H9 (cell line): Measurements from ENCODE around the gene TMEM145. TPM values are rescaled to one million over a fixed set of nuclear protein-coding genes. Genes with fewer than 3 reads are reported as not detected.

Experiments used
- DNase-seq: peaks from one replicate; pipeline ENCODE4 v3.0.0-alpha.2; 2017
- H2AFZ ChIP-seq: one replicate; pipeline ENCODE4 v1.6.1; 2013; ENCODE audit warnings: mild to moderate bottlenecking, low read length, control low read depth, moderate library complexity
- H2AK5ac ChIP-seq: 2 replicates; pipeline ENCODE4 v1.6.1; 2013; ENCODE audit warnings: low read length, control low read depth, mixed read lengths; ENCODE audit not compliant: insufficient read length
- H2BK120ac ChIP-seq: one replicate; pipeline ENCODE4 v1.6.1; 2013; ENCODE audit warnings: low read depth, mild to moderate bottlenecking, low read length, control low read depth, inconsistent platforms; ENCODE audit not compliant: poor library complexity, severe bottlenecking
- H2BK12ac ChIP-seq: 2 replicates; pipeline ENCODE4 v1.6.1; 2013; ENCODE audit warnings: low read length, control low read depth, mixed read lengths, low read depth; ENCODE audit not compliant: insufficient read length
- H2BK15ac ChIP-seq: 2 replicates; pipeline ENCODE4 v1.6.1; 2013; ENCODE audit warnings: low read depth, low read length, control low read depth
- H2BK20ac ChIP-seq: one replicate; pipeline ENCODE4 v1.6.1; 2013; ENCODE audit warnings: low read depth, mild to moderate bottlenecking, low read length, control low read depth, inconsistent platforms; ENCODE audit not compliant: poor library complexity, severe bottlenecking
- H2BK5ac ChIP-seq: 2 replicates; pipeline ENCODE4 v1.6.1; 2013; ENCODE audit warnings: low read length, control low read depth, mixed read lengths; ENCODE audit not compliant: insufficient read length
- H3K14ac ChIP-seq: 2 replicates; pipeline ENCODE4 v1.6.1; 2013; ENCODE audit warnings: low read length, control low read depth; ENCODE audit not compliant: insufficient read depth
- H3K18ac ChIP-seq: 2 replicates; pipeline ENCODE4 v1.6.1; 2013; ENCODE audit warnings: low read depth, mild to moderate bottlenecking, mixed read lengths, low read length, control low read depth; ENCODE audit not compliant: insufficient read length
- H3K23ac ChIP-seq: 2 replicates; pipeline ENCODE4 v1.6.1; 2013; ENCODE audit warnings: low read length, control low read depth, mixed read lengths, low read depth; ENCODE audit not compliant: insufficient read length
- H3K23me2 ChIP-seq: 2 replicates; pipeline ENCODE4 v1.6.1; 2013; ENCODE audit warnings: low read depth, mild to moderate bottlenecking, mixed read lengths, low read length, control low read depth; ENCODE audit not compliant: insufficient read length, poor library complexity, severe bottlenecking
- H3K27ac ChIP-seq: 2 replicates; pipeline ENCODE4 v1.5.1; 2013; ENCODE audit warnings: low read length, control low read depth, mixed read lengths, low read depth; ENCODE audit not compliant: insufficient read length
- H3K27me3 ChIP-seq: 2 replicates; pipeline ENCODE4 v1.6.1; 2013; ENCODE audit warnings: low read length, control low read depth, inconsistent platforms; ENCODE audit not compliant: insufficient read depth
- H3K4ac ChIP-seq: 2 replicates; pipeline ENCODE4 v1.6.1; 2013; ENCODE audit warnings: low read depth, mild to moderate bottlenecking, control low read depth, inconsistent platforms, low read length, moderate library complexity
- H3K4me1 ChIP-seq: 2 replicates; pipeline ENCODE4 v1.6.1; 2013; ENCODE audit warnings: low read length, control low read depth, inconsistent platforms; ENCODE audit not compliant: insufficient read depth
- H3K4me2 ChIP-seq: 2 replicates; pipeline ENCODE4 v1.6.1; 2013; ENCODE audit warnings: low read length, control low read depth, mixed read lengths; ENCODE audit not compliant: insufficient read length, insufficient read depth
- H3K56ac ChIP-seq: 2 replicates; pipeline ENCODE4 v1.6.1; 2013; ENCODE audit warnings: low read depth, mild to moderate bottlenecking, mixed read lengths, low read length, control low read depth; ENCODE audit not compliant: insufficient read length
- H3K79me1 ChIP-seq: 2 replicates; pipeline ENCODE4 v1.6.1; 2013; ENCODE audit warnings: low read depth, mild to moderate bottlenecking, moderate library complexity, low read length, control low read depth, inconsistent platforms; ENCODE audit not compliant: insufficient read depth, poor library complexity, severe bottlenecking
- H3K79me2 ChIP-seq: 2 replicates; pipeline ENCODE4 v1.6.1; 2013; ENCODE audit warnings: low read length, control low read depth, inconsistent platforms; ENCODE audit not compliant: insufficient read depth
- H3K9ac ChIP-seq: 2 replicates; pipeline ENCODE4 v1.6.1; 2013; ENCODE audit warnings: low read length, control low read depth, mixed read lengths; ENCODE audit not compliant: insufficient read length; ENCODE audit errors: extremely low read depth
- H3K9me3 ChIP-seq: one replicate; pipeline ENCODE4 v1.6.1; 2013; ENCODE audit warnings: low read depth, low read length, inconsistent platforms; ENCODE audit not compliant: control insufficient read depth
- H3T11ph ChIP-seq: one replicate; pipeline ENCODE4 v1.6.1; 2013; ENCODE audit warnings: mild to moderate bottlenecking, low read length, control low read depth, inconsistent platforms
- H4K20me1 ChIP-seq: one replicate; pipeline ENCODE4 v1.6.1; 2013; ENCODE audit not compliant: control insufficient read depth, insufficient read length, insufficient read depth
- H4K5ac ChIP-seq: 2 replicates; pipeline ENCODE4 v1.6.1; 2013; ENCODE audit warnings: low read depth, mild to moderate bottlenecking, mixed read lengths, low read length, control low read depth; ENCODE audit not compliant: insufficient read length
- H4K8ac ChIP-seq: replicated peaks from 2 replicates; pipeline ENCODE4 v1.6.1; 2013; ENCODE audit warnings: low read length, control low read depth, mixed read lengths, low read depth; ENCODE audit not compliant: insufficient read length
- H4K91ac ChIP-seq: 2 replicates; pipeline ENCODE4 v1.6.1; 2013; ENCODE audit warnings: low read depth, mild to moderate bottlenecking, moderate library complexity, mixed read lengths, low read length, control low read depth; ENCODE audit not compliant: insufficient read length
- H3K27ac Mint-ChIP-seq, 3 experiments: 2 replicates in 2 of 3; 3 replicates in 1 of 3; pipeline ENCODE4 v1.8.0; 2020 to 2021; ENCODE audit warnings: mixed read lengths in 3 of 3, mild to moderate bottlenecking in 1 of 3, moderate library complexity in 1 of 3
- H3K27me3 Mint-ChIP-seq: 2 replicates; pipeline ENCODE4 v1.8.0; 2021; ENCODE audit warnings: low read depth, mild to moderate bottlenecking, moderate library complexity, mixed read lengths
- H3K36me3 Mint-ChIP-seq, 3 experiments: 2 replicates in 2 of 3; 3 replicates in 1 of 3; pipeline ENCODE4 v1.8.0; 2020 to 2021; ENCODE audit warnings: low read depth in 3 of 3, mixed read lengths in 3 of 3; ENCODE audit not compliant: insufficient read depth in 1 of 3
- H3K4me1 Mint-ChIP-seq, 2 experiments: 2 replicates each; pipeline ENCODE4 v1.8.0; 2020; ENCODE audit warnings: mixed read lengths in 2 of 2
- H3K4me3 Mint-ChIP-seq, 2 experiments: 2 replicates in 1 of 2; 3 replicates in 1 of 2; pipeline ENCODE4 v1.8.0; 2020 to 2021; ENCODE audit warnings: mild to moderate bottlenecking in 2 of 2, mixed read lengths in 2 of 2, moderate library complexity in 1 of 2
- H3K9me3 Mint-ChIP-seq, 2 experiments: 2 replicates in 1 of 2; 3 replicates in 1 of 2; pipeline ENCODE4 v1.8.0; 2020; ENCODE audit warnings: mild to moderate bottlenecking in 2 of 2, mixed read lengths in 2 of 2, moderate library complexity in 1 of 2
- CTCF ChIP-seq: fragments of 200-600 bp; sonication (generic); conservative IDR thresholded peaks from 3 replicates; pipeline ENCODE4 v1.8.0; 2021; ENCODE audit warnings: antibody characterized with exemption, mild to moderate bottlenecking
- WGBS: extraction: QIAGEN DNeasy Blood & Tissue Kit; methylation state at CpG from one replicate; pipeline ENCODE4 v1.1.7; 2013; ENCODE audit warnings: missing lambda C conversion rate, low lambda C conversion rate, mixed read lengths; ENCODE audit not compliant: insufficient read length; ENCODE audit errors: extremely low coverage; 5-methylcytosine and 5-hydroxymethylcytosine counted together
- total RNA-seq: library from RNA; stranded (reverse); gene quantifications from 2 replicates; pipeline ENCODE4 v1.2.1, GENCODE V29; 2021

Gene TMEM145
- total RNA-seq, 1 experiment from 2014 or later, result 4.5 TPM

- no peaks in the 10 kb centered on the region for H3K27me3 ChIP-seq
- no peak overlapping the region for H2BK5ac ChIP-seq
- no peak overlapping the region for H2AK5ac ChIP-seq
- no peak overlapping the region for H4K91ac ChIP-seq
- H2BK12ac ChIP-seq, result no peak overlapping the region
- no peak for TF ChIP-seq CTCF
- no peak overlapping the region for H3K18ac ChIP-seq
- no peaks in the 10 kb centered on the region for H3K79me1 ChIP-seq
- no peak overlapping the region for H3K27ac ChIP-seq
- Mint-ChIP-seq H3K36me3 (peaks cover 14 to 74% (median 62%) of the 10 kb centered on the region in 3 experiments; a peak in 6 of 7 replicates), H3K4me3 (no peak overlapping the region), H3K4me1 (peaks cover 3 to 39% of the 10 kb centered on the region in 2 experiments), H3K27ac (peak overlapping the region in 2 of 3 experiments; percentile 8 to 30; a peak in 2 of 7 replicates), H3K9me3 (no peaks in the 10 kb centered on the region), H3K27me3 (no peaks in the 10 kb centered on the region)
- H2BK20ac ChIP-seq, result no peak overlapping the region
- no peak overlapping the region for H3T11ph ChIP-seq
- H3K9me3 ChIP-seq, result no peaks in the 10 kb centered on the region
- no peak for DNase-seq
- no peak overlapping the region for H4K8ac ChIP-seq
- H2BK15ac ChIP-seq, result no peak overlapping the region
- H4K5ac ChIP-seq, result no peak overlapping the region
- H3K14ac ChIP-seq, result no peak overlapping the region
- no peaks in the 10 kb centered on the region for H3K79me2 ChIP-seq
- no peak overlapping the region for H3K23ac ChIP-seq
- H3K4me2 ChIP-seq, result no peak overlapping the region
- no peak overlapping the region for H3K9ac ChIP-seq
- H2BK120ac ChIP-seq, result no peak overlapping the region
- no CpG with 5 or more reads among the region's 27 CpGs for WGBS
- H3K23me2 ChIP-seq, result peaks cover 3% of the 10 kb centered on the region
- no peak overlapping the region for H3K56ac ChIP-seq
- H4K20me1 ChIP-seq, result no peaks in the 10 kb centered on the region
- H2AFZ ChIP-seq, result no peak overlapping the region
- no peaks in the 10 kb centered on the region for H3K4me1 ChIP-seq
- no peak overlapping the region for H3K4ac ChIP-seq
Measured at GRCh38 chr19:42292042-42292960, 20.8 kb upstream of the TMEM145 start.
